Stimulated activated naive CD8-positive, alpha-beta T cell treated with anti-CD3 and anti-CD28 coated beads, Interleukin-15, Interleukin-2, amounts not matched to agents 100 ng/mL and 50 ng/mL, for 24 hours (primary cell): ENCODE results near the gene HSD3B7.

Experiments
- H3K27ac Mint-ChIP-seq: one replicate; pipeline ENCODE4 v1.8.0; 2021; ENCODE audit warnings: mild to moderate bottlenecking, mixed read lengths
- H3K27me3 Mint-ChIP-seq: one replicate; pipeline ENCODE4 v1.8.0; 2021; ENCODE audit warnings: mixed read lengths
- H3K36me3 Mint-ChIP-seq: one replicate; pipeline ENCODE4 v1.8.0; 2021; ENCODE audit warnings: low read depth, mixed read lengths
- H3K4me1 Mint-ChIP-seq: one replicate; pipeline ENCODE4 v1.8.0; 2021; ENCODE audit warnings: low read depth, mixed read lengths
- H3K4me3 Mint-ChIP-seq: one replicate; pipeline ENCODE4 v1.8.0; 2021; ENCODE audit warnings: mild to moderate bottlenecking, mixed read lengths
- H3K9me3 Mint-ChIP-seq: one replicate; pipeline ENCODE4 v1.8.0; 2021; ENCODE audit warnings: mixed read lengths

Gene HSD3B7

GRCh38 chr16:30951193-30951592 lies 33.8 kb upstream of the HSD3B7 start:
- H3K27ac Mint-ChIP-seq, result no peak overlapping the region
- no peaks in the 10 kb centered on the region for H3K27me3 Mint-ChIP-seq
- H3K36me3 Mint-ChIP-seq, result no peaks in the 10 kb centered on the region
- peaks cover 20% of the 10 kb centered on the region for H3K4me1 Mint-ChIP-seq
- no peak overlapping the region for H3K4me3 Mint-ChIP-seq
- no peaks in the 10 kb centered on the region for H3K9me3 Mint-ChIP-seq

- H3K36me3 Mint-ChIP-seq, result no peaks in the 10 kb centered on the region
- no peak overlapping the region for H3K4me3 Mint-ChIP-seq
- peaks cover 26% of the 10 kb centered on the region for H3K4me1 Mint-ChIP-seq
- no peaks in the 10 kb centered on the region for H3K9me3 Mint-ChIP-seq
- H3K27me3 Mint-ChIP-seq, result no peaks in the 10 kb centered on the region
- H3K27ac Mint-ChIP-seq, result no peak overlapping the region
These were observed 33.3 kb upstream of the HSD3B7 start for GRCh38 chr16:30951750-30952149.

DNA sequence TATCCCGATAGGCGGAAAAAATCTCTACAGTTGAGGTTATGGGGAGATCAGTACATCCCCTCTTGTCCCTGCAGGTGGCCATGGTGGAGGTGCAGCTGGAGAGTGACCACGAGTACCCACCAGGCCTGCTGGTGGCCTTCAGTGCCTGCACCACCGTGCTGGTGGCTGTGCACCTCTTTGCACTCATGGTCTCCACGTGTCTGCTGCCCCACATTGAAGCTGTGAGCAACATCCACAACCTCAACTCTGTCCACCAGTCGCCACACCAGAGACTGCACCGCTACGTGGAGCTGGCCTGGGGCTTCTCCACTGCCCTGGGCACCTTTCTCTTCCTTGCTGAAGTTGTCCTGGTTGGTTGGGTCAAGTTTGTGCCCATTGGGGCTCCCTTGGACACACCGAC lies 31.9 kb upstream of the HSD3B7 start:
- H3K4me3 Mint-ChIP-seq, result no peak overlapping the region
- no peaks in the 10 kb centered on the region for H3K27me3 Mint-ChIP-seq
- H3K4me1 Mint-ChIP-seq, result peaks cover 33% of the 10 kb centered on the region
- no peak overlapping the region for H3K27ac Mint-ChIP-seq
- H3K36me3 Mint-ChIP-seq, result no peaks in the 10 kb centered on the region
- H3K9me3 Mint-ChIP-seq, result no peaks in the 10 kb centered on the region

- Mint-ChIP-seq H3K4me1 (peaks cover 36% of the 10 kb centered on the region), H3K36me3 (no peaks in the 10 kb centered on the region), H3K27me3 (no peaks in the 10 kb centered on the region), H3K4me3 (no peak overlapping the region), H3K9me3 (no peaks in the 10 kb centered on the region), H3K27ac (no peak overlapping the region)
These were observed 31.4 kb upstream of the HSD3B7 start for GRCh38 chr16:30953511-30954124.

DNA sequence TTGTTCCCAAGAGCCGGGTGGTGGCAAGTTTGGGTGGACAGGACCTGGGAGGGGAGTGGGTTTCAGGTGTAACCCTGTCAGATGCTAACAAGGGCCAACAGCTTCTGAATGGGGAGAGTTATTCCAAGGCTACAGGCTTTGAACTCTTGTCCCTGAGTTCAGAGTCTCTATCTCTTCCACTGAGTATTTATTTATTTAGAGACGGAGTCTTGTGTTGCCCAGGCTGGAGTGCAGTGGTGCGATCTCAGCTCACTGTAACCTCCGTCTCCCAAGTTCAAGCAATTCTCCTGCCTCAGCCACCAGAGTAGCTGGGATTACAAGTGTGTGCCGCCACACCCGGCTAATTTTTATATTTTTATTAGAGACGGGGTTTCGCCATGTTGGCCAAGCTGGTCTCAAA lies 30.0 kb upstream of the HSD3B7 start:
- no peaks in the 10 kb centered on the region for H3K27me3 Mint-ChIP-seq
- H3K4me1 Mint-ChIP-seq, result peaks cover 41% of the 10 kb centered on the region
- peaks cover 12% of the 10 kb centered on the region for H3K36me3 Mint-ChIP-seq
- H3K4me3 Mint-ChIP-seq, result no peak overlapping the region
- no peak overlapping the region for H3K27ac Mint-ChIP-seq
- no peaks in the 10 kb centered on the region for H3K9me3 Mint-ChIP-seq

DNA sequence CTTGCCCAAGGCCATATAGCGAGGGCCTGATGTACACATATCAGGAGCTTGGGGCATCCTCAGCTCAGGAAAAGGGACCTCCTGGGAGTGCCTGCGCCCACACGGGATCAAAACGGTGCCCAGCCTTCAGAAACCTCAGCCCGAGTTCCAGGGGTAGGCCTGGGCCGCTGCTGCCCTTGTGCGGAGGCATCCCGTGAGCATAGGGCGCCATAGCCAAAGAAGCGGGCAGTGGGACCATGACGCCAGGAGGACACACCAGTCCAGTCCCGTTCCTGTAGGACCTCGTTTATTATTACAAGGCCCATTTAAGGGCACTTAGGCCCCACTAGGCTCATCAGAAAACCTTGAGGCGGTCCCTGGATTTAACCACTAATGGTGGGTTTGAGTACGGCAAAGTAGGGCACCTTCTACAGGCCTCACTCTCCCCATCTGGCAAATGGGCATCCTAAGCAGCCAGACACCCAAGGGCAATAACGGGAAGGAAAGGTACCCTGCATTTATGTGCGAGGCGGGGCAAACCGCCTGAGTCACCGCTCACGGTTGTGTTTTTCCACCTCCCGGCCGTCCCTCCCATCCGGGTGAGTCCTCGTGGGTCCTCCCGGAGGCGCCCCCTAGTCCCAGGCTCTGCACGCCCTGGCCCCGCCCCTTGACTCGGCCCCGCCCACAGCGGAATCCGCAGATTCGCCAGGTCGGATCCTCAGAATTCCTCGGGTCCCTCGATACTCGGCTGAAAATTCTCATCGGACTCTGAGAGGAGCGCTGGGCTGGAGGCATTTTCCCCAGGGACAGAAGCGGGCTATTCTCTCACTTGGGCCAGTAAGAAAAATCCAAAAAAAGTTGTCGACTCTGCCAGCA lies 28.2 kb upstream of the HSD3B7 start:
- H3K27me3 Mint-ChIP-seq, result no peaks in the 10 kb centered on the region
- peak overlapping the region; percentile 92 for H3K4me3 Mint-ChIP-seq
- H3K9me3 Mint-ChIP-seq, result no peaks in the 10 kb centered on the region
- peaks cover 39% of the 10 kb centered on the region for H3K4me1 Mint-ChIP-seq
- peak overlapping the region; percentile 100 for H3K27ac Mint-ChIP-seq
- H3K36me3 Mint-ChIP-seq, result peaks cover 27% of the 10 kb centered on the region

DNA sequence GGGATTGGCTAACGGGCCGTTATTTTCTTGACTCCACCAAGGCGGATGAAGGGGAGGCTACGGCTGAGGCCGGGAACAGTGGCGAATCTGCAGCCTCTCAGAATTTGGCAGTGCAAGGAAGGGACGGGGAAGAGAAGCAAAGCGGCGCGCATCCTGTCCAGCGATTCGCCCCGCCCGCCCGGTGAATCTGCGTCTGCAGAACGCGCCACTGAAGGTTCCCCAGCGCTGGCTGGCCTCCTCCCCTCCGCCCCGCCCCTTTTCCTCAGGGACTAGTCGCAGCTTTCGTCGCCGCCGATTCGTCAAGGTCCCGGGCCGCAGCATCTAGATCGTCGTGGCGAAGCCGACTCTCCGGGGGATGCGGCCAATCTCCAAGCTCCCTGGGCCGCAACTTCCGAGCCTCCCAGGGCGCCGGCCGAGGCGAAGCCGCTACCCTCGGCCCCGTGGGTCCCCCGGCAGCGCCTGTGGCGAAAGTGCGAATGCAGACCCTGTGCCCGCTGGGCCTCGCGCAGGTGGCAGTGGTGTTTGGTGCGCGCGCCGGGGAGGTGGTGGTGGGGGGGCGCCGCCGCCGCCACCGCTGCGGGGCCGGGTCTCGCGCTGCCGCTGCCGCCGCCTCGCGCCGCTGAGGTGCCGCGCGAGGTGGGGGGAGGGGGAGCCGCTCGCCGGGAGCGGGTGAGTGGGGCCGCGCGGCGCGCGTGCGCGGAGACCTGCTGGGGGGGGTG lies 27.4 kb upstream of the HSD3B7 start, which contains the start of gene SETD1A:
Gene SETD1A (plus strand): TSS at position 299 of the 719 bp plus-strand sequence. CDS start 978 bp downstream, outside the sequence.
- Mint-ChIP-seq H3K36me3 (peaks cover 34% of the 10 kb centered on the region), H3K27me3 (no peaks in the 10 kb centered on the region), H3K9me3 (no peaks in the 10 kb centered on the region)

GRCh38 chr16:30958175-30959079 lies 26.6 kb upstream of the HSD3B7 start:
- Mint-ChIP-seq H3K9me3 (no peaks in the 10 kb centered on the region), H3K4me1 (peaks cover 39% of the 10 kb centered on the region), H3K27me3 (no peaks in the 10 kb centered on the region), H3K4me3 (peak overlapping the region; percentile 93), H3K36me3 (peaks cover 40% of the 10 kb centered on the region), H3K27ac (peak overlapping the region; percentile 87)

More for the DNA sequence above, 27.4 kb upstream of the HSD3B7 start, which contains the start of gene SETD1A:
- peaks cover 39% of the 10 kb centered on the region for H3K4me1 Mint-ChIP-seq
- H3K4me3 Mint-ChIP-seq, result peak within 1 kb of the TSS; percentile 93
- H3K27ac Mint-ChIP-seq, result peak within 1 kb of the TSS; percentile 100

DNA sequence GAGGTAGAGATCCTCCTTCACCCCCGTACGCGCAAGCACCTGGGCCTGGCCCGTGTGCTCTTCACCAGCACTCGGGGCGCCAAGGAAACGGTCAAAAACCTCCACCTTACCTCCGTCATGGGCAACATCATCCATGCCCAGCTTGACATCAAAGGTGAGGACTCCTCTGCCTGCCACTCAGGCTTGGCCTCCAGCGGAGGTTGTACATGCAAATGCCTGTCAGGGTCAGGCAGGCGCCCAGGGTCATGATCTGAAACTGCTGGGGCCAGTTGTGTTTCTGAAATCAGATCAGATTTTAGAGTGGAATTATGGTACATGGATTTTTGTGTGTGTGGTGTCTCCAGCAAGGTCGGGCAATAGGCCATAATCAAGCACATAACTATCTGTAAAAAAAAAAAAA lies 23.6 kb upstream of the HSD3B7 start:
- Mint-ChIP-seq H3K4me3 (no peak overlapping the region), H3K27me3 (no peaks in the 10 kb centered on the region), H3K9me3 (no peaks in the 10 kb centered on the region), H3K4me1 (peaks cover 33% of the 10 kb centered on the region), H3K36me3 (peaks cover 61% of the 10 kb centered on the region), H3K27ac (no peak overlapping the region)

DNA sequence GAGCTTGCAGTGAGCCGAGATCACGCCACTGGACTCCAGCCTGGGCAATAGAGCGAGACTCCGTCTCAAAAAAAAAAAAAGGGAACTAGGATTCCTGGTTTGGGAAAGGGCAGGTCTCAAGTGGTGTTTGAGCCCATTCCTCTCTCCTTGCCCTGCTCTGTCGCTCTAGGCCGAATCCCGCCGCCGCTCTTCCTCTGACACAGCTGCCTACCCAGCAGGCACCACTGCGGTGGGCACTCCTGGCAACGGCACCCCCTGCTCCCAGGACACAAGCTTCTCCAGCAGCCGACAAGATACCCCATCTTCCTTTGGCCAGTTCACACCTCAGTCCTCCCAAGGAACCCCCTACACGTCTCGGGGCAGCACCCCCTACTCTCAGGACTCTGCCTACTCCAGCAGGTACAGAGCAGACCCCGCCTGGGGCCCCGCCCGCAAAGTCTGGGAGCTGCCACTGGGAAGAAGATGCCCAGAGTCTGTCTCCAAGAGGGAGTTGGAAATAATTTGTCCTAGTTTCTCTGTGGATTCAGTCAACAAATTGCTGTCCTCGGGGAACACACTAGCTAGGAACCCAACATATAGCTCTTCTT lies 21.0 kb upstream of the HSD3B7 start:
- Mint-ChIP-seq H3K9me3 (no peaks in the 10 kb centered on the region), H3K4me3 (no peak overlapping the region), H3K27me3 (no peaks in the 10 kb centered on the region), H3K27ac (no peak overlapping the region), H3K4me1 (peaks cover 15% of the 10 kb centered on the region), H3K36me3 (peaks cover 76% of the 10 kb centered on the region)

- no peak overlapping the region for H3K4me3 Mint-ChIP-seq
- no peaks in the 10 kb centered on the region for H3K27me3 Mint-ChIP-seq
- no peaks in the 10 kb centered on the region for H3K9me3 Mint-ChIP-seq
- H3K27ac Mint-ChIP-seq, result no peak overlapping the region
- H3K36me3 Mint-ChIP-seq, result peaks cover 72% of the 10 kb centered on the region
- H3K4me1 Mint-ChIP-seq, result peaks cover 8% of the 10 kb centered on the region
These were observed 20.3 kb upstream of the HSD3B7 start for GRCh38 chr16:30964574-30965226.

- Mint-ChIP-seq H3K27ac (no peak overlapping the region), H3K4me3 (no peak overlapping the region), H3K9me3 (no peaks in the 10 kb centered on the region), H3K36me3 (peaks cover 66% of the 10 kb centered on the region), H3K4me1 (peaks cover under 1% of the 10 kb centered on the region), H3K27me3 (no peaks in the 10 kb centered on the region)
These were observed 19.6 kb upstream of the HSD3B7 start for GRCh38 chr16:30965436-30965835.

- Mint-ChIP-seq H3K27me3 (no peaks in the 10 kb centered on the region), H3K4me3 (no peak overlapping the region), H3K27ac (peak overlapping the region; percentile 40), H3K9me3 (no peaks in the 10 kb centered on the region), H3K36me3 (peaks cover 69% of the 10 kb centered on the region), H3K4me1 (no peaks in the 10 kb centered on the region)
These were observed 18.9 kb upstream of the HSD3B7 start for GRCh38 chr16:30966033-30966619.
